T1000 (cell line): Measurements from ENCODE around the gene SMIM27.

ENCODE experiments used
- DNase-seq: peaks from one replicate; lab custom pipeline; 2025; ENCODE audit warnings: mixed read lengths; lab: John Stamatoyannopoulos, UW

SMIM27 gene

DNA sequence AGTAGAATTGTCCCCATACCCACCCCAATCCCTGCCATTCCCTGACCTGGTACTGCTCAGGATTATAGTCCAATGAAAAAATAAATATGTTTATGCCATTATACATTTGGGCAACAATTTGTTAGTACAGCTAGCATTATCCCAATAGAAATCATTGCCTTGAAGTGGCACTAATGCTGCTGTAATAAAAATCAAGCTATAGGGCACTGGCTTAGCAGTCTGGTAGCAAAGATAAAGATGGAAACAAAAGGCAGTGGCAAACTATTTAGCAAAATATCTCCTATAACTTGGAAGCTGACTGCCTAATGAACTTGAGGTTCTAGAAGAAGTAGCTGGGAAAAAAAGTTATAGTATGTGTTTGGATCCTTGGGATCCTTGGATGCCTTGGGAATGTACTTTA lies 2.5 kb downstream of the SMIM27 start:
- no peak for DNase-seq

- DNase-seq, result no peak
Observed at GRCh38 chr9:32558408-32558934, 6.3 kb downstream of the SMIM27 start.

- DNase-seq, result no peak
Observed at GRCh38 chr9:32565967-32566366, 13.8 kb downstream of the SMIM27 start.

DNA sequence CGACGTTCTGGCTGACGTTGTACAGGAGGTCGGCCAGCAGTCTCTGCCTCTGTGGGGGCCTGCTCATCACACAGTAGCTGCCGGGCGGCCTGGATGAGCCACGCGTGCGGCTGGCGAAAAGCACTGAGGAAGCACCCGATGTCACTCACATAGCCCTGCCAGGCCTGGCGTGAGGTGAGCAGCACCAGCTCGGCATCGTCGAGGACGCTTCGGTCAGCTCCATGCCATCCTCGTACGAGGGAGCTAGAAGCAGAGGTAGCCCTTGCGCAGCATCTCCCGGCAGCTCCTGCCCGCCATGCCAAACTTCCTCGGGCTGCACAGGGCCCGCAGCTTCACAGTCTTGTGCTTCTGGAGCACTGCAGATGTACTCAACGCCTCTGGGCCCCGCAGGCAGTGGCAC lies 14.6 kb downstream of the SMIM27 start:
- DNase-seq, result no peak

- no peak for DNase-seq
Observed at GRCh38 chr9:32570262-32570661, 18.1 kb downstream of the SMIM27 start.

DNA sequence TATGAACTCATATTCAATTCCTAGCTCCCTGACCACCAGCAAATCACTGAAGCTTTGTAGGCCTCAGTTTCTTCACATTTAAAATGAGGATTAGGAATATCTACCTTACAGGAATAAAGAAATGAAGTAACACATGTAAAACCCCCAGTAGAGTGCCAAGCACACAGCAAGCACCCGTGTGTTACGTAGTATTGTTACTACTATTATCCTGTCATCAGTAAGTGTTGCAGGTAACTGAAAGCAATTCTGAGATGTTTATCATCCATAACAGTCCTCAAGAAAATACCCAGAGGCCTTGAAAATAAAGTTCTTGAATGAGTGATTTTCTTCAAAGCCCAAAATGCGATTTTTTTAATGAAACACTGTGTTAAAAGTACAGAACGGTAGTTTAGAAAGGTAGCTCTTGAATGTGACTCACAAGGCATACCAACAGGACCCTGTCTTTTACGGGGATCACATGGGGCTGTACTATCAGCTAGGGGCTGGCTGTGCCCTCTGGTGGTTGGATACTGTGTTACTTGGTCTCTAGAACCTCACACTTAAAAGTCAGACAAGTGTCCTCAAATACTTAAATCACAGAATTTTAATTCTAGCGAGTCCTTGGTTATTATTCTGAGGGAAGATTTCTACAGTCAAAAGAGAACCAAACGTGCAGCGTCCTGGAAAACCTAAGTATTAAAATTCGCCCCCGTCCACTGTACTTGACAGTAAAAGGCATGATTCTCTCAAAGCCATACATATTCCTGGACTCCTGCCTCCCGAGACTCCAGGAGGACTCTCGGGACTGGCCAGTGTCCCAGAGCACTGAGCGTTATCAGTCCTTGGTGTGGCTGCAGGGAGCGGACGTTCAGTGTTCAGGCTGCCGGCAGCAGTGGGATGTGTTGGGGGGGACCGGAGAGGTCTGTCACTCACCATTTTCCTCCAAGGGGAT lies 20.1 kb downstream of the SMIM27 start:
- no peak for DNase-seq

DNA sequence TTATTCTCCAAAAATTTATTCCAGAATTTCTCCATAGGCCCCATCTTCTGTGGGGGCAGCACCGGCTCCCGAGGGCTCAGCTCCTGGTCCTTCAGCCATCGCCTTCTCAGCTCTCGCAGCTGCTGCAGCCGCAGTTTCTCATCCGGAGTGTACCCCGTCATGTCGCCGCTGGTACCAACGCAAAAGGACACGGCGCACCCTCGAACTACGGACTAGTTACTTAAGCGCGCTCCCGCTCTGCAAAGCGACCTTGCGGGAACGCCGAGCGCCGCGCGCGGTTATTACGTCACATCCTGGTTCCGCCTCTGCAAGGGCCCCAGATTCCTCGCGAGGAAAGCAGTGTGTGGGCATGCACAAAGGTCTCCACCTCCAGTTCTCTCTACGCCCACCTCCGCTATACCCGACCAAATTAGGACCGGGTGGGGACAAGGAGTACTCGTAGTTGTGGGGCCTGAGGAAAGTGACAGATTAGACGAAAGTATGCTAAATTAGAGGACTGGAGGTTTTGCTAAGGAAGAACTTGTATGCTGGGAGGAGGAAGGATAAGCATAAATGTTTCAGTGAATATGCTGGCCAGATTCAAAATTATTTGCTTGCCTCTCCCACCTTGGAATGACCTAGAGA lies 20.9 kb downstream of the SMIM27 start, which contains the start of gene NDUFB6:
NDUFB6 (minus strand) TSS at position 260 of the 624 bp plus-strand sequence; CDS start at position 161, 99 bp downstream.
- peak; percentile 43 for DNase-seq

DNA sequence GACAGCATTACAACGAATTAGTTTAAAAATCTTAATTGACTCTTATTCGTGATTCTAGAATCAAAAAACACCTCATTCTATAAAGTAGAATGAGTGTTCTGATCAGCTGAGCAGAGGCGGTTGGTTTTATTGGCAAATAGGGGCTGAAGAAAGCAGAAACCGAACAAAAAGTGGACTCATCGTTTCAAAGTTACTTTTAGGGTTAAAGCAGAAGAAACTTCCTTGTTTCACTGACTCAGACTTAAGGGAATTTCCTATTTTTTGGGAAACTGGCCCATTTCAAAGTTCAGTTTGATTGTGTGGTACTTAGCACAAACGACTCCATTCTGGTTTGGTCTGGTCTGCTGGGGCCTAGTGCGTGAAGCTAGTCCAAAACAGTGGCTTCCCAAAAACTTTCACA lies 21.7 kb downstream of the SMIM27 start:
- DNase-seq, result no peak

GRCh38 chr9:32574858-32575257 lies 22.7 kb downstream of the SMIM27 start:
- no peak for DNase-seq

GRCh38 chr9:32577316-32577715 lies 25.2 kb downstream of the SMIM27 start:
- DNase-seq, result no peak

DNA sequence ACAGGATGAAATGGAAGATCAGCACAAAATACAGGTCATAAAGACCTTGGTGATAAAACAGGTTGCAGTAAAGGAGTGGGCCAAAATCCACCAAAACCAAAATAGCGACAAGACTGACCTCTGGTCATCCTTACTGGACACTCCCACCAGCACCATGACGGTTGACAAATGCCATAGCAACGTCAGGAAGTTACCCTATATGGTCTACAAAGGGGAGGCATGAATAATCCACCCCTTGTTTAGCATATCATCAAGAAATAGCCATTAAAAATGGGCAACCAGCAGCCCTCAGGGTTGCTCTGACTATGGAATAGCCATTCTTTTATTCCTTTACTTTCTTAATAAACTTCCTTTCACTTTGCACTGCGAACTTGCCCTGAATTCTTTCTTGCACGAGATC lies 26.8 kb downstream of the SMIM27 start:
- DNase-seq, result no peak

DNA sequence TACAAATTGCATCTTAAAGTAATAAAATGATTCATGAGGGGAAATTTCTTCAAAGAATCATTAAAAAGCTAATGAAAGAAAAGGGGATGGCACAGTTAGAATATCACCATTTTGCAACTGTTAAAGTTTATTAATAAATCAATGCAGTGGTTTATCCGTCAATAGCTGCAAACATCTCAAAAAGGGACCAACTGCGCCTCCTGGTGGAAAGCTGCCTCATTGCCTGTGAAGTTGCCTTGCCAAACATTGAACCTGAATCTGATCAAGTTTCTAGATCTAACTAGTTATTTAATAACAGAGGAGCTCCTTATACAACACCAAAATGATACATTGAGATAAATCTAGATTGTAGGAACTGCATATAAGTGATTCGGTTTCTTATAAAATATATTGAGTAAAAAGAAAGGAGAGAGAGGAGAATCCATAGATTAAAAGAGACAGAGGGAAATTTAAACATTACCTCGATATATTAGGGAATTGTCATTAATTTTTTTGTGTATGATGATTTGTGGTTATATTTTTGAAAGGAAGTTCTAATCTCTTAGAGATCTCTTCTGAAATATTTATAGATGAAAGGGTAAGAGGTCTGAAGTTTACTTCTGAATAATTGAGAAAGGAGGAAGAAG lies 27.7 kb downstream of the SMIM27 start:
- DNase-seq, result peak; percentile 30

GRCh38 chr9:32580631-32581300 lies 28.6 kb downstream of the SMIM27 start:
- DNase-seq, result no peak

GRCh38 chr9:32581512-32582143 lies 29.5 kb downstream of the SMIM27 start:
- no peak for DNase-seq

DNA sequence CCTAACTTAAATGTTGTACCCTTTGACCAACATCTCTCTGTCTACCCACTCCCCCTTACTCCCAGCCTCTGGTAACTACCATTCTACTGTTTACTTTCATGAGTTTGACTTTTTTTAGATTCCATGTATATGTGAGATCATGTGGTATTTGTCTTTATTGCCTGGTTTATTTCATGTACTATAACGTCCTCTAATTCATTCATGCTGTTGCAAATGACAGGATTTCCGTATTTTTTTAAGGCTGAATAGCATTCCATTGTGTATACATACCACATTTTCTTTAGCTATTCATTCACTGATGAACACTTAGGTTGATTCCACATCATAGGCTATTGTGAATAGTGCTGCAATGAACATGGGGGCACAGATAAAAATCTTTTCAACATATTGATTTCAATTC lies 32.7 kb downstream of the SMIM27 start:
- DNase-seq, result no peak

GRCh38 chr9:32587901-32588300 lies 35.8 kb downstream of the SMIM27 start:
- DNase-seq, result no peak

- no peak for DNase-seq
Observed at GRCh38 chr9:32589083-32589723, 37.1 kb downstream of the SMIM27 start.

DNA sequence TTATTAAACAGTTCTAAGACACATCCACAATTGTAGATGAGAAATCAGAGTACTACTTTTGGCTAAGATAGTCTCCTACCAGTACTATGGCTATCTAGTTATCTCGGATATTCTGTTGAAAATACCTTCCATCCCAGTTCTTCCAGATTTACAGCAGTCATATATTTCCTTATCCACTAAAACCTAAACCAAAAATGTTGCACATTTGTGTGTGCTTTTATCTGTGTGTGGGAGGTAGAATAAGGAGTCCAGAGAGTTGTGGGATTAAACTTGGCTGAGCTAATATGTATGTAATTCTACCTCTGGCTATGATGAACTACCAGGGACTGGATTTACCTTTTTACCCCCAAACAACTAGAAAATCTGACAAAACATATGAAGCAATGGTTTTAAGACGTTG lies 38.3 kb downstream of the SMIM27 start:
- no peak for DNase-seq

DNA sequence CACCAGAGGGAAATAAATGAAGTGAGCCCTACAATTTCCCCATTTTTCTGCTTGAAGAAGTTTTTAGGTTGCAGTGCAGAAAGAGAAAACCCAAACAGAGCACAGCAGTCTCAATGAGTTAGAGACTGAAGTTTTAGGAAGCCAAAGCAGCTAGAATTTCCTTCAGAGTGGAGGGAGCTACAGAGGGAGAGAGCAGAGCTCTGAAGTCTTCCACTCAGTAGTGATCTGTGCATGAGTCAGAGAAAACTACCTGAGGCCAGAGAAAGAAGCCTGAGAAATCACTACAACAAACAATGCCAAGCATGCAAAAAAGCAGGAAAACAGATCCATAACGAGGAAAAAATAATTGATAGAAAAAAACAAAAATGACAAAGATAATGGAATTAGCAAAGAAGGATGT lies 38.8 kb downstream of the SMIM27 start:
- DNase-seq, result no peak

GRCh38 chr9:32596096-32596865 lies 44.2 kb downstream of the SMIM27 start:
- no peak for DNase-seq
